A549 (cell line): ENCODE data around the gene MPPED1. TPM values are rescaled to one million over a fixed set of nuclear protein-coding genes. Genes with fewer than 3 reads are reported as not detected.

ENCODE experiments used
- ATAC-seq, 2 experiments: fragments of 200-7000 bp in 1 of 2; fragments of >200 bp in 1 of 2; cut with Nextera tagmentation in 1 of 2; cut with Tn5 transposase in 1 of 2; 3 replicates each; pipeline versions ENCODE4 v1.8.0 to v1.9.1; 2018 to 2020; ENCODE audit warnings: mild to moderate bottlenecking in 1 of 2, moderate library complexity in 1 of 2
- CTCF ChIA-PET: fragments of 300-600 bp; sonication (Branson Sonifier 250); formaldehyde crosslinking; extraction: SDS; loops from one replicate; lab custom pipeline; 2021; ENCODE audit warnings: antibody characterized with exemption, inconsistent platforms; lab: Yijun Ruan, JAX
- POLR2A ChIA-PET: fragments of 350-600 bp; formaldehyde crosslinking; extraction: SDS; loops from one replicate; lab custom pipeline; 2021; ENCODE audit warnings: antibody characterized with exemption, inconsistent platforms; lab: Yijun Ruan, JAX
- DNase-seq, 2 experiments: peaks; one replicate each; pipeline versions ENCODE4 v3.0.0 to v3.0.0-alpha.2; 2011 to 2016; ENCODE audit warnings: low read depth in 1 of 2, low spot score in 1 of 2
- FAIRE-seq: peaks from 2 replicates; lab custom pipeline; 2011; peaks lifted over from hg19 to GRCh38; lab: Jason Lieb, UNC
- H3K27ac ChIP-seq, 2 experiments: fragments of >200 bp; sonication (Bioruptor Twin); formaldehyde crosslinking; 3 replicates each; pipeline ENCODE4 v1.5.1; 2016 to 2017
- H3K4me1 ChIP-seq: fragments of >200 bp; sonication (Bioruptor Twin); formaldehyde crosslinking; 3 replicates; pipeline ENCODE4 v1.6.1; 2016
- H3K4me2 ChIP-seq: fragments of >200 bp; sonication (Bioruptor Twin); formaldehyde crosslinking; 3 replicates; pipeline ENCODE4 v1.6.1; 2016
- H3K4me3 ChIP-seq: fragments of >200 bp; sonication (Bioruptor Twin); formaldehyde crosslinking; 3 replicates; pipeline ENCODE4 v1.5.1; 2016
- H3K9me3 ChIP-seq: fragments of >200 bp; sonication (Bioruptor Twin); formaldehyde crosslinking; 3 replicates; pipeline ENCODE4 v1.6.1; 2016
- CBX2 ChIP-seq: fragments of 200-600 bp; sonication (generic); IDR thresholded peaks from 2 replicates; pipeline ENCODE4 v1.6.1; 2016; ENCODE audit warnings: low read depth, mild to moderate bottlenecking, borderline replicate concordance
- CEBPB ChIP-seq, 2 experiments: fragments of >200 bp in 1 of 2; sonication (Bioruptor Twin) in 1 of 2; formaldehyde crosslinking in 1 of 2; IDR thresholded peaks; 2 replicates each; pipeline ENCODE4 v1.6.1; 2012 to 2016
- CHD4 ChIP-seq: fragments of 200-600 bp; sonication (generic); IDR thresholded peaks from 2 replicates; pipeline ENCODE4 v1.6.1; 2016; ENCODE audit warnings: antibody characterized with exemption, mild to moderate bottlenecking, borderline replicate concordance
- EHMT2 ChIP-seq: fragments of 200-600 bp; sonication (generic); IDR thresholded peaks from 2 replicates; pipeline ENCODE4 v1.6.1; 2016; ENCODE audit warnings: antibody characterized with exemption, low read depth, mild to moderate bottlenecking, moderate library complexity
- EP300 ChIP-seq, 2 experiments: fragments of >200 bp; sonication (Bioruptor Twin); formaldehyde crosslinking; IDR thresholded peaks; 2 replicates in 1 of 2; 3 replicates in 1 of 2; pipeline ENCODE4 v1.6.1; 2016 to 2017
- GATA3 ChIP-seq: IDR thresholded peaks from 2 replicates; pipeline ENCODE4 v1.6.1; 2012; ENCODE audit warnings: borderline replicate concordance
- HOXB5 ChIP-seq: fragments of 250-450 bp; sonication (Bioruptor Pico); IDR thresholded peaks from 2 replicates; pipeline ENCODE4 v1.5.0; 2020; ENCODE audit warnings: mild to moderate bottlenecking, moderate library complexity
- JUN ChIP-seq, 2 experiments: fragments of >200 bp; sonication (Bioruptor Twin); formaldehyde crosslinking; IDR thresholded peaks; 2 replicates in 1 of 2; 3 replicates in 1 of 2; pipeline ENCODE4 v1.6.1; 2016 to 2017
- KDM1A ChIP-seq: fragments of 200-600 bp; sonication (generic); IDR thresholded peaks from 2 replicates; pipeline ENCODE4 v1.6.1; 2016; ENCODE audit warnings: low read depth, mild to moderate bottlenecking
- KDM5A ChIP-seq: fragments of 200-600 bp; sonication (generic); IDR thresholded peaks from 2 replicates; pipeline ENCODE4 v1.6.1; 2016; ENCODE audit warnings: antibody characterized with exemption, mild to moderate bottlenecking
- MAX ChIP-seq: IDR thresholded peaks from 2 replicates; pipeline ENCODE4 v1.6.1; 2012
- NFE2L2 ChIP-seq: fragments of 150-350 bp; conservative IDR thresholded peaks from 2 replicates; pipeline ENCODE4 v1.6.1; 2014; ENCODE audit warnings: low read length
- NPAS2 ChIP-seq: fragments of 250-450 bp; sonication (Bioruptor Pico); IDR thresholded peaks from 2 replicates; pipeline ENCODE4 v1.8.0; 2022; ENCODE audit warnings: mild to moderate bottlenecking, moderate library complexity, borderline replicate concordance
- PHF8 ChIP-seq: fragments of 200-600 bp; sonication (generic); IDR thresholded peaks from 2 replicates; pipeline ENCODE4 v1.6.1; 2016; ENCODE audit warnings: low read depth, mild to moderate bottlenecking, antibody characterized with exemption, moderate library complexity, borderline replicate concordance
- SREBF2 ChIP-seq: fragments of 450-650 bp; IDR thresholded peaks from 2 replicates; pipeline ENCODE4 v1.6.1; 2014; ENCODE audit warnings: mild to moderate bottlenecking, moderate library complexity
- TFCP2L1 ChIP-seq: fragments of 250-450 bp; sonication (Bioruptor Pico); IDR thresholded peaks from 2 replicates; pipeline ENCODE4 v1.5.0; 2021; ENCODE audit warnings: mild to moderate bottlenecking
- ZC3H11A ChIP-seq: fragments of 450-650 bp; IDR thresholded peaks from 2 replicates; pipeline ENCODE4 v1.6.1; 2014; ENCODE audit warnings: antibody characterized with exemption, mild to moderate bottlenecking
- ZFP36 ChIP-seq: fragments of 450-650 bp; IDR thresholded peaks from 2 replicates; pipeline ENCODE4 v1.6.1; 2014; ENCODE audit warnings: borderline replicate concordance; ENCODE audit not compliant: partially characterized antibody
- ZNF302 ChIP-seq: fragments of 250-450 bp; sonication (Bioruptor Pico); IDR thresholded peaks from 2 replicates; pipeline ENCODE4 v1.9.0; 2021; ENCODE audit warnings: inconsistent platforms, mild to moderate bottlenecking, moderate library complexity
- WGBS: methylation state at CpG from one replicate; pipeline ENCODE4 v1.1.6; 2017; ENCODE audit errors: missing lambda C conversion rate; 5-methylcytosine and 5-hydroxymethylcytosine counted together
- polyA plus RNA-seq, 4 experiments: library from polyadenylated mRNA; depleted of rRNA in 3 of 4; stranded (reverse); fragments of >200 nt; fragmentation: RNase III in 1 of 4; extraction: RNeasy Plus Mini Kit Qiagen cat#74134 plus additional on column Dnase treatment in 1 of 4; gene quantifications; 2 replicates in 3 of 4; 3 replicates in 1 of 4; pipeline ENCODE4 v1.2.3, GENCODE V29; 2011 to 2017
- TF ChIP-seq, protein P1 (sequence below): IDR thresholded peaks from 2 replicates; pipeline ENCODE4 v1.6.1; 2012; ENCODE audit warnings: low read depth, borderline replicate concordance
- TF ChIP-seq, protein P2 (sequence below): fragments of 150-350 bp; IDR thresholded peaks from 2 replicates; pipeline ENCODE4 v1.6.1; 2014; ENCODE audit warnings: low read depth, mild to moderate bottlenecking, low read length

The MPPED1 gene
- polyA plus RNA-seq, 2 of the 4 experiments (the other 2 are of a cell fraction), result not detected

DNA sequence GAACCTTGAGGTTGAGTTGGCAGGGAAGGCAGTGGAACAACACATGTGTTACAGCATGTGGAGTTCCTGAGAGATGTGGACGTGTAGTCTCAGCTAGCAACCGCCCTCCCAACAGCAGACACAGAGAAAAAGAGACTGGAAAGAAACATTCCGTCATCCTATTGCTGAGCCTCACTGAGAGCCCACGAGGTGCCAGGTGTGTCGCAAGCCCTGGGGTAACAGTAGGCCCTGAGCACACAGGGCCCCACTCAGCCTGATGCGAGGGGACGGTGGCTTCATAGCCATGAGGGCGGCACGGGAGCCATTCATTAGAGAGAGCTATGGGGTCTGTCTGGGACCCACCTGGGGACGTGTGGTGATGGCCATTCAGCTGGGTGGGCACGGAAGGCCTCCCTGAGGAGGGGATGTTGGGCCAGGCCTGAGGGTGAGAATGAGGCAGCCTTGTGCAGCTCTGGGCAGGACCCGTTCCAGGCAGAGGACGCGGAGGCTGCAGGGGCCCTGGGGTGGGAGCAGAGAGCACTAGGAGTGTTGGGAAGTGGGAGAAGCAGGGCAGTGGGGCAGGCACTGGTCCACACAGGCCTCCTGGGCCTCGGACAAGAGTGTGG, 26.2 kb downstream of the MPPED1 start (continued):
- TF ChIP-seq, protein P1, sequence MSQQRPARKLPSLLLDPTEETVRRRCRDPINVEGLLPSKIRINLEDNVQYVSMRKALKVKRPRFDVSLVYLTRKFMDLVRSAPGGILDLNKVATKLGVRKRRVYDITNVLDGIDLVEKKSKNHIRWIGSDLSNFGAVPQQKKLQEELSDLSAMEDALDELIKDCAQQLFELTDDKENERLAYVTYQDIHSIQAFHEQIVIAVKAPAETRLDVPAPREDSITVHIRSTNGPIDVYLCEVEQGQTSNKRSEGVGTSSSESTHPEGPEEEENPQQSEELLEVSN, result no peak

DNA sequence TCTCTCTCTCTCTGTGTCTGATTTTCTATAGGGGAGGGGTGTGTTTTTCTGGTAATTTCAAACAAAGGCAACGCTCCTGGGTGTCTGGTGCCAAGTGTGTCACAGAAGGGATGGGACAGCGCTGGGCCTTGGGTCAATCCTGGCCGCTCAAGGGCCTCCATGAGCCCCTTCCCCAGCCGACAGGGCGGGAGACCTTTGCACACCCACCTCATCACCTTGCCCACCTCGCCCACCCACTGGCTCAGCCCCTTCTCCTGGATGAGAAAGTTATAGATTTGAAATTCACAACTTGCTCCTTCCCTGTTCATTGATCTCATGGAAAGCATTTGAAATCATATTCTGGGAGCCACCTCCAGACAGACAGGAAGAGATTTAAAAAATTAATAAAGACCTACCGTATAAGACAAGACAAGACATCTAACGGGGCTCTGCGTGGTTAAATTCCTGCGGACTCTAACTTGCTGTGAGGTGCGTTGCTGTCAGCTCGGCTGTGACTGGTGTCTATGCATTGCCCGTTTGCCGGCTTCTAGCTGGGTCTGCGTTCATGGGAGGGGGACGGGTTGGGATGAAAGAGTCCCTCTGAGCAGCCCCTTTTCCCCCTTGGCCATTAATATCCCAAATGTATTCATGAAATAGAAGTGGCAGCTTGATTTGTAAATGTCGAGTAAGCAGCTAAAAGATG, 27.0 kb downstream of the MPPED1 start:
- H3K27ac ChIP-seq, result no peak overlapping the region
- WGBS, result 54% methylated on average over 15 of the region's 17 CpGs
- CTCF ChIA-PET, result interaction anchor here (1.1 kb wide), 1 partner anchor 10 kb away, joined by 3 read pairs; no protein-coding TSS in a partner anchor
- no peaks in the 10 kb centered on the region for H3K4me1 ChIP-seq
- no peak overlapping the region for H3K4me3 ChIP-seq
- TF ChIP-seq, protein P1, result no peak
- TF ChIP-seq GATA3 (no peak), CEBPB (IDR thresholded peaks at IDR 0.05) (no peak), ZC3H11A (no peak), TFCP2L1 (CRISPR knock-in tag) (no peak), KDM1A (no peak), CBX2 (no peak), EHMT2 (no peak), KDM5A (no peak), MAX (no peak), JUN (IDR thresholded peaks at IDR 0.05) (no peak), PHF8 (no peak), SREBF2 (no peak)
- TF ChIP-seq, protein P2, sequence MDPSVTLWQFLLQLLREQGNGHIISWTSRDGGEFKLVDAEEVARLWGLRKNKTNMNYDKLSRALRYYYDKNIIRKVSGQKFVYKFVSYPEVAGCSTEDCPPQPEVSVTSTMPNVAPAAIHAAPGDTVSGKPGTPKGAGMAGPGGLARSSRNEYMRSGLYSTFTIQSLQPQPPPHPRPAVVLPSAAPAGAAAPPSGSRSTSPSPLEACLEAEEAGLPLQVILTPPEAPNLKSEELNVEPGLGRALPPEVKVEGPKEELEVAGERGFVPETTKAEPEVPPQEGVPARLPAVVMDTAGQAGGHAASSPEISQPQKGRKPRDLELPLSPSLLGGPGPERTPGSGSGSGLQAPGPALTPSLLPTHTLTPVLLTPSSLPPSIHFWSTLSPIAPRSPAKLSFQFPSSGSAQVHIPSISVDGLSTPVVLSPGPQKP, result no peak
- TF ChIP-seq, all 56 proteins: peak for 0
- FAIRE-seq (no peak), DNase-seq (no peak), ATAC-seq (no peak)
- Histone ChIP-seq H3K4me2 (no peak overlapping the region), H3K9me3 (no peaks in the 10 kb centered on the region)
- POLR2A ChIA-PET, result no interaction called here

- 30% methylated on average over 10 of the region's 18 CpGs for WGBS
- Histone ChIP-seq H3K9me3 (no peaks in the 10 kb centered on the region), H3K27ac (no peak overlapping the region), H3K4me2 (no peak overlapping the region), H3K4me1 (no peaks in the 10 kb centered on the region), H3K4me3 (no peak overlapping the region)
- CTCF ChIA-PET, result interaction anchor here (0.7 to 1.1 kb wide), 3 partner anchors 10 to 409 kb away, joined by 3 to 4 read pairs (median 3); no protein-coding TSS in a partner anchor
- DNase-seq, result no peak
- no peak for ATAC-seq
- POLR2A ChIA-PET, result no interaction called here
- TF ChIP-seq HOXB5 (no peak), ZFP36 (peak; percentile 21)
- no peak for FAIRE-seq
These were observed 27.7 kb downstream of the MPPED1 start for GRCh38 chr22:43439368-43440103.

DNA sequence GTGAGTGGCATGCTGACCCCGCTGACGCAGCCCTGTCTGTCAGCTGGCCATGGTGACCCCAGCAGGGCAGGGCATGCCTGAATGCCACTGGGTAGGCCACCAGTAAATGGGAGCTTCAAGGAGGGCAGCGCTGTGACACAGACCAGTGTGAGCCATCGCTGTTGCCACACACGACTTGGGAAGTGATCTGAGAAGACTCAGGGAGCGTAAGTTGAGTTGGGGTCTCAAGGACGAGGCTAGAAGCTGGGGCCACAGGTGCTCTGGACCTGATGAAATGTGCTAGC, 28.2 kb downstream of the MPPED1 start:
- CTCF ChIA-PET, result interaction anchor here (0.7 to 1.0 kb wide), 2 partner anchors 54 to 408 kb away, joined by 3 to 4 read pairs; no protein-coding TSS in a partner anchor
- FAIRE-seq (no peak), ATAC-seq (no peak)

More for the DNA sequence above, 28.2 kb downstream of the MPPED1 start:
- no peak overlapping the region for H3K4me2 ChIP-seq
- no peaks in the 10 kb centered on the region for H3K9me3 ChIP-seq
- H3K4me1 ChIP-seq, result no peaks in the 10 kb centered on the region
- POLR2A ChIA-PET, result no interaction called here
- no peak overlapping the region for H3K27ac ChIP-seq
- no peak overlapping the region for H3K4me3 ChIP-seq
- WGBS, result 57% methylated on average over 5 of the region's 7 CpGs
- no peak for TF ChIP-seq NPAS2
- TF ChIP-seq CHD4, result no peak
- TF ChIP-seq EP300 (IDR thresholded peaks at IDR 0.05), result no peak
- TF ChIP-seq ZNF302 (CRISPR knock-in tag), result no peak
- TF ChIP-seq CBX2, result no peak
- no peak for TF ChIP-seq KDM5A
- no peak for TF ChIP-seq NFE2L2
- TF ChIP-seq CEBPB (IDR thresholded peaks at IDR 0.05), result no peak
- DNase-seq, result no peak
